ENCODE data around the gene ARHGEF28.

The ARHGEF28 gene

DNA sequence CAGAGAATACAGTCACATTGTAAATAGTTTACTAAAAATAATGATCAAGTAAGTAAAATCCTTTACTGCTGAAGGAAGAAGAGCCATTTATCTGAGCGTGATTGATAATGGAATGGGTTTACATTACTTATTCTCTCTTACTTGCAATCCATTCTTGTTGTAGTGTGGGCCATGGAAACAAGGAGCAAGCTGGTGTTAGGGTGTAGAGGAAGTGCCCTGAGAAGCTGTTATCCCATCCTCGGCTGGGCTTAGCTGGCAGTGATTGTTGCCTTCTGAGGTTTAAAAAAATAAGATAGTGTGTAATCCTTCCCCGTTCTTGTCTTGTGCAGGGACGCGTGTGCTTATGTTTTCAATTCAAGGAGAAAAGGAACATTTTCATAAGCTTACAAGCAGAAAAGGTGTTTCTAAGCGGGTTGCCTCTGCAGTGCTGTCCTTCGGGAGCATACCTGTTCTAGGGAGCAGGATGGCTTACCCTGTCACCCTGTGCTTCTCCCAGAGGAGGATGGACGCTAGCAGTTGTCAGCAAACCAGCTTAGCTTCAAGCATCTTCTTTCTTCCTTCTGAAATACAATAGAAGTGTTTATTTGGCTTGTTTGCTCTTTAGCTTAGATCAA, 188.3 kb downstream of the ARHGEF28 start:
- no peak overlapping the region for H3K9ac ChIP-seq (ENCODE audit: low read length)
- no peak overlapping the region for H3K27ac ChIP-seq (ENCODE audit: low read length)
- H3K4me3 ChIP-seq (ENCODE audit: low read length), result no peak overlapping the region
- H3K4me1 ChIP-seq (ENCODE audit: low read length), result no peaks in the 10 kb centered on the region
- H3K9me2 ChIP-seq (replicated peaks; ENCODE audit: insufficient read depth, low read length), result no peaks in the 10 kb centered on the region
- H3K79me2 ChIP-seq (ENCODE audit: low read length), result no peaks in the 10 kb centered on the region
- H2AFZ ChIP-seq (ENCODE audit: low read length), result no peak overlapping the region
- no peaks in the 10 kb centered on the region for H3K36me3 ChIP-seq (replicated peaks; ENCODE audit: insufficient read depth, low read length)
- no peaks in the 10 kb centered on the region for H3K27me3 ChIP-seq (replicated peaks; ENCODE audit: insufficient read depth, low read length)
- no peaks in the 10 kb centered on the region for H4K20me1 ChIP-seq (ENCODE audit: insufficient read depth, low read length)
- H3F3A ChIP-seq (ENCODE audit: insufficient read depth, low read length), result no peaks in the 10 kb centered on the region
- TF ChIP-seq, protein P1, sequence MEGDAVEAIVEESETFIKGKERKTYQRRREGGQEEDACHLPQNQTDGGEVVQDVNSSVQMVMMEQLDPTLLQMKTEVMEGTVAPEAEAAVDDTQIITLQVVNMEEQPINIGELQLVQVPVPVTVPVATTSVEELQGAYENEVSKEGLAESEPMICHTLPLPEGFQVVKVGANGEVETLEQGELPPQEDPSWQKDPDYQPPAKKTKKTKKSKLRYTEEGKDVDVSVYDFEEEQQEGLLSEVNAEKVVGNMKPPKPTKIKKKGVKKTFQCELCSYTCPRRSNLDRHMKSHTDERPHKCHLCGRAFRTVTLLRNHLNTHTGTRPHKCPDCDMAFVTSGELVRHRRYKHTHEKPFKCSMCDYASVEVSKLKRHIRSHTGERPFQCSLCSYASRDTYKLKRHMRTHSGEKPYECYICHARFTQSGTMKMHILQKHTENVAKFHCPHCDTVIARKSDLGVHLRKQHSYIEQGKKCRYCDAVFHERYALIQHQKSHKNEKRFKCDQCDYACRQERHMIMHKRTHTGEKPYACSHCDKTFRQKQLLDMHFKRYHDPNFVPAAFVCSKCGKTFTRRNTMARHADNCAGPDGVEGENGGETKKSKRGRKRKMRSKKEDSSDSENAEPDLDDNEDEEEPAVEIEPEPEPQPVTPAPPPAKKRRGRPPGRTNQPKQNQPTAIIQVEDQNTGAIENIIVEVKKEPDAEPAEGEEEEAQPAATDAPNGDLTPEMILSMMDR (IDR thresholded peaks at IDR 0.05; ENCODE audit: low read length), result no peak
- no peak for TF ChIP-seq EZH2 (optimal IDR thresholded peaks at IDR 0.05; ENCODE audit: low read depth, low read length)
- no peak for DNase-seq
- no peak overlapping the region for H3K4me2 ChIP-seq (ENCODE audit: low read depth, low read length)
- no peaks in the 10 kb centered on the region for H3K9me3 ChIP-seq (replicated peaks; ENCODE audit: insufficient read depth, low read length)

DNA sequence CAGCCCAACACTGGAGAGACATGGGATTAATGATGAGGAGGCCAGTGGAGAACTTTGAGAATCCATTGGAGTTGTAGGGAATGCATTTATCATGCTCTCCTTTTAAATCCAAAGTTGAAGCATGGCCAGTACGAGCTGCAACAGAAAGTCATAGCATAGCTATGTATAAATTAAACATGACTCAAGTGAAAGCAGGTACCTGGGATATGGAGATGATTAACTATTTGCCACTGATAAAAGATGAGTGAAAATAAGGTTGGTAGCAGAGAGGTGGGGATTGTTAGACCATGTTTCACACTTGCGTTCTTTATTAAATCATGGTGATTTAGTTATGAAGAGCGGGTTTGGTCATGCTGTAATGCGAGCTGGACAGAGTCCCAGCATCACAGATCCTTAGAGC, 189.6 kb downstream of the ARHGEF28 start:
- H3K79me2 ChIP-seq (ENCODE audit: low read length), result no peaks in the 10 kb centered on the region
- no peak for TF ChIP-seq EZH2phosphoT487 (IDR thresholded peaks at IDR 0.05; ENCODE audit: low read length)
- no peak for TF ChIP-seq EZH2 (optimal IDR thresholded peaks at IDR 0.05; ENCODE audit: low read depth, low read length)
- TF ChIP-seq, protein P1 (IDR thresholded peaks at IDR 0.05; ENCODE audit: low read length), result no peak
- no peaks in the 10 kb centered on the region for H3F3A ChIP-seq (ENCODE audit: insufficient read depth, low read length)
- H4K20me1 ChIP-seq (ENCODE audit: insufficient read depth, low read length), result no peaks in the 10 kb centered on the region
- H3K4me2 ChIP-seq (ENCODE audit: low read depth, low read length), result no peak overlapping the region
- H3K36me3 ChIP-seq (replicated peaks; ENCODE audit: insufficient read depth, low read length), result no peaks in the 10 kb centered on the region
- DNase-seq, result no peak
- H3K4me3 ChIP-seq (ENCODE audit: low read length), result no peak overlapping the region
- H3K4me1 ChIP-seq (ENCODE audit: low read length), result no peaks in the 10 kb centered on the region
- H3K27me3 ChIP-seq (replicated peaks; ENCODE audit: insufficient read depth, low read length), result no peaks in the 10 kb centered on the region
- H3K9ac ChIP-seq (ENCODE audit: low read length), result no peak overlapping the region
- no peaks in the 10 kb centered on the region for H3K9me3 ChIP-seq (replicated peaks; ENCODE audit: insufficient read depth, low read length)
- no peak overlapping the region for H3K27ac ChIP-seq (ENCODE audit: low read length)
- H3K9me2 ChIP-seq (replicated peaks; ENCODE audit: insufficient read depth, low read length), result no peaks in the 10 kb centered on the region
- H2AFZ ChIP-seq (ENCODE audit: low read length), result no peak overlapping the region

DNA sequence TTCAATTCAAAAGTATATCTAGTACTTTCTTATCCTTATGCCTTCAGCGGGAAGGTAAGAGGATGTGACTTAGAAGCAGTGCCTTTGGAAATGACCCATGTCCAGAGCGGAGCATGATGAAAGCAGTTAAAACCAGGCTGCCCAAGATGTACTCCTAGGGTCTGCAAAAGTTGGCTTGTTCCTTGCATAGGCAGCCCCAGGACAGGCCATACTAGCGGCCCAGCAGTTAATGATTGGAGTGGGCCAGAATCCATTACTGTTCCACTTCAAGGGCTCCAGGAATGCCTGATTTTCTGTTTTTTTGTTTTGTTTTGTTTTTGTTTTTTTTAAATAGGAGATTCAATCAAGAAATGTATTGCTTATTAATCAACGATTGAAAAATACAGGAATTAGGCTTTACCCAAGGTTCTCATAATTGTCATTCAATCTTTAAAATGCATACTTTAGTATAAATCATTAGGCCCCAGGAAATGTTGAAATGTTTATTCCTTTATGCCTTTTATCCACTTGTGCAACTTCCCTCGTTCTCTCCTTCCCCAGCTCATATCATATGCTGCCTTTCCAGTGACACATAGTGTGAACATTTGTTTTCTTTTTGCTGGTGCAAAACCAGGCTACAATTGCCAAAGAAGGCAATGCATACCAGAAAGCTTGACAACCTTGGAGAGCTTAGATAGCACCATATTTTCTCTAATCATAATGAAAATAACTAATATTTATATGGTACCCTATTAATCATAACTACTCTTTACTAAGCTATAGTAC, 190.8 kb downstream of the ARHGEF28 start:
- no peaks in the 10 kb centered on the region for H3F3A ChIP-seq (ENCODE audit: insufficient read depth, low read length)
- H3K9ac ChIP-seq (ENCODE audit: low read length), result no peak overlapping the region

DNA sequence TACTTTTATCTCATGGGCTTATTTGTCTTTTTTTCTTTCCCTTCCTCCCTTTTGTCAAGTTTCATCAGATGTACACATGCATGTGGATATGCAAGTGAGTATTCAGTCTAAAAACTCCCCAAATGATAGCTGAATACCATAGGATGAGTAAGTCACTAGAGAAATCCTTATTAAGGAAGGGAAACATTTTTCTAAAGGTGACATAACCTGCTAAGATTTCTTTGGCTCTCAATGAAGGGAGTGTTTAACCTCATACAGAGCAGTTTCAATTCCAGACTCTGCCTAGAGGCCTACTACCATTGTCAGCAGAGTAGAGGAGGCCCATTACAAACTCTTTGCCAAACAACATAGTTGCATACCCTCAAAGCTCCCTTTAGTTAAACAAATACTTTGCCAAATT, 192.4 kb downstream of the ARHGEF28 start:
- Histone ChIP-seq H3K9me3 (replicated peaks; ENCODE audit: insufficient read depth, low read length) (no peaks in the 10 kb centered on the region), H3K9me2 (replicated peaks; ENCODE audit: insufficient read depth, low read length) (no peaks in the 10 kb centered on the region), H3K36me3 (replicated peaks; ENCODE audit: insufficient read depth, low read length) (no peaks in the 10 kb centered on the region), H4K20me1 (ENCODE audit: insufficient read depth, low read length) (no peaks in the 10 kb centered on the region), H3K4me1 (ENCODE audit: low read length) (no peaks in the 10 kb centered on the region), H3K27me3 (replicated peaks; ENCODE audit: insufficient read depth, low read length) (no peaks in the 10 kb centered on the region), H3K4me2 (ENCODE audit: low read depth, low read length) (no peak overlapping the region), H2AFZ (ENCODE audit: low read length) (no peak overlapping the region), H3F3A (ENCODE audit: insufficient read depth, low read length) (no peaks in the 10 kb centered on the region), H3K79me2 (ENCODE audit: low read length) (no peaks in the 10 kb centered on the region), H3K9ac (ENCODE audit: low read length) (no peak overlapping the region), H3K4me3 (ENCODE audit: low read length) (no peak overlapping the region), H3K27ac (ENCODE audit: low read length) (no peak overlapping the region)
- no peak for TF ChIP-seq EZH2 (optimal IDR thresholded peaks at IDR 0.05; ENCODE audit: low read depth, low read length)
- TF ChIP-seq EZH2phosphoT487 (IDR thresholded peaks at IDR 0.05; ENCODE audit: low read length), result no peak
- TF ChIP-seq, protein P1 (IDR thresholded peaks at IDR 0.05; ENCODE audit: low read length), result no peak
- DNase-seq, result no peak

More for the DNA sequence above, 190.8 kb downstream of the ARHGEF28 start:
- no peak for DNase-seq
- H3K4me3 ChIP-seq (ENCODE audit: low read length), result no peak overlapping the region
- no peaks in the 10 kb centered on the region for H3K27me3 ChIP-seq (replicated peaks; ENCODE audit: insufficient read depth, low read length)
- no peaks in the 10 kb centered on the region for H3K36me3 ChIP-seq (replicated peaks; ENCODE audit: insufficient read depth, low read length)
- no peaks in the 10 kb centered on the region for H3K9me3 ChIP-seq (replicated peaks; ENCODE audit: insufficient read depth, low read length)
- H3K9me2 ChIP-seq (replicated peaks; ENCODE audit: insufficient read depth, low read length), result no peaks in the 10 kb centered on the region
- H3K4me2 ChIP-seq (ENCODE audit: low read depth, low read length), result no peak overlapping the region
- TF ChIP-seq EZH2 (optimal IDR thresholded peaks at IDR 0.05; ENCODE audit: low read depth, low read length), result no peak
- no peaks in the 10 kb centered on the region for H4K20me1 ChIP-seq (ENCODE audit: insufficient read depth, low read length)
- no peak overlapping the region for H2AFZ ChIP-seq (ENCODE audit: low read length)
- no peak overlapping the region for H3K27ac ChIP-seq (ENCODE audit: low read length)
- H3K79me2 ChIP-seq (ENCODE audit: low read length), result no peaks in the 10 kb centered on the region
- H3K4me1 ChIP-seq (ENCODE audit: low read length), result no peaks in the 10 kb centered on the region
